Mononuclear cell (primary cell): ENCODE measurements around the gene KLK12. TPM values are rescaled to one million over a fixed set of nuclear protein-coding genes. Genes with fewer than 3 reads are reported as not detected.
"Not testable (repeated sequence)": the region's sequence is repeated elsewhere in the genome, so short reads cannot be mapped to it uniquely, and the experiment has no call there.

Experiments used
- H3K27me3 ChIP-seq: 2 replicates; pipeline ENCODE4 v1.6.0; 2011; ENCODE audit warnings: low read length, control low read depth; ENCODE audit not compliant: insufficient read depth
- H3K4me1 ChIP-seq: 2 replicates; pipeline ENCODE4 v1.5.1; 2011; ENCODE audit warnings: mild to moderate bottlenecking, low read length, control low read depth; ENCODE audit not compliant: insufficient read depth
- H3K4me3 ChIP-seq: 2 replicates; pipeline ENCODE4 v1.5.1; 2011; ENCODE audit warnings: mild to moderate bottlenecking, low read length, moderate library complexity
- H3K9me3 ChIP-seq: 2 replicates; pipeline ENCODE4 v1.5.1; 2011; ENCODE audit warnings: low read depth, mild to moderate bottlenecking, control low read depth, low read length
- total RNA-seq: library from RNA; depleted of rRNA; stranded (reverse); fragments of >200 nt; gene quantifications from one replicate; pipeline ENCODE4 v1.2.3, GENCODE V29; 2012

Gene KLK12
- total RNA-seq, 1 donor, result not detected

GRCh38 chr19:50994129-50994528 is 40.7 kb downstream of the KLK12 start:
- Histone ChIP-seq H3K4me1 (no peaks in the 10 kb centered on the region), H3K27me3 (no peaks in the 10 kb centered on the region), H3K4me3 (no peak overlapping the region), H3K9me3 (no peaks in the 10 kb centered on the region)

GRCh38 chr19:50992666-50993035 is 42.2 kb downstream of the KLK12 start:
- Histone ChIP-seq H3K9me3 (no peaks in the 10 kb centered on the region), H3K4me3 (no peak overlapping the region), H3K4me1 (no peaks in the 10 kb centered on the region)

DNA sequence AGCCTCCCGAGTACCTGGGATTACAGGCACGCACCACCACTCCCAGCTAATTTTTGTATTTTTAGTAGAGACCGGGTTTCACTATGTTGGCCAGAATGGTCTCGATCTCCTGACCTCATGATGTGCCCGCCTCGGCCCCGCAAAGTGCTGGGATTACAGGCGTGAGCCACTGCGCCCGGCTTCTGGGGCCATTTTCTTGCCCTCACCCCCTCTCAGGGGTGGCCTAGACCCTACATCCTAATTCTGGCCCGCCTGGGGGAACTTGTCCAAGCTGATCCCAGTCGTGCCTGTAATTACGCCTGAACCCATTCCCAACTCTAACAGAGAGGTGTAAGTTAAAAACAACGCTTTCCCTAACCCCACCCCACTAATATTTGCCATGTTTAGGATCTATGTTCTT is 50.4 kb downstream of the KLK12 start:
- H3K4me1 ChIP-seq, H3K4me3 ChIP-seq, H3K9me3 ChIP-seq, H3K27me3 ChIP-seq: not testable (repeated sequence)

More at GRCh38 chr19:50992666-50993035, 42.2 kb downstream of the KLK12 start:
- no peaks in the 10 kb centered on the region for H3K27me3 ChIP-seq

DNA sequence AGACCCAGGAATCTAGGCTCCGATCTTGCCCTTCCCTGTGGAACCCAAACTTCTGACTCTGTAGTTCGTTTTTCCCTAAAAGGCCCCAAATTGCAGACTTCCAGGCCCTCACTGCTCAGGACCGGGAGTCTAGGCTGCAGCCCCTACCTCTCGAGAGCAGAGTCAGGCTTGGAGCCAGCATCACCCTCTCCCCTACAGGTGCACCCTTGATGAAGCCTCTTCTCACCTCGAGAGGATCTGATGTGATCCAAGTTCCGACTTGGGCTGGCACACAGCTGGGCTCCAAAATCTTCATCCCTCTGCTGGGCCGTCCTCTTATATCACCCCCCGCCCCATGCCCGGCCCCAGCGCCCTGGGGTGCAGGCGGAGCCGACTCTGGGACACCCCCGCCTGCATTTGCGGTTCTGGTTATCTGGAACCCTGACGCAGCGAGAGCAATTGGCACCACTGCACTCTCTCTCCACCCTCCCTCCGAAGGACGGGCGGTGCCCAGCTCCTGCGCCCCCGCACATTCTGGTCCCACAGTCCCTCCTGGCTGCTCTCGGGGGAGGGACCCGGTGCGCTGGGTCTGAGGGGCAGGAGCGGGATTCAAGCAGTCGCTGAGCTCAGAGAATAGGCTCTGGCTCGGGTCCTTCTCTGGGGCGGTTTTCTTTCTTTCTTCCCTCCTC is 51.0 kb downstream of the KLK12 start, which contains the start of gene KLK7:
Gene KLK7 (minus strand): TSS at position 293 of the 668 bp plus-strand sequence. CDS start 1,518 bp downstream, outside the sequence.
- Histone ChIP-seq H3K4me1 (no peaks in the 10 kb centered on the region), H3K9me3 (no peaks in the 10 kb centered on the region), H3K4me3 (no peak within 1 kb of the TSS), H3K27me3 (peaks cover 4% of the 10 kb centered on the region)

DNA sequence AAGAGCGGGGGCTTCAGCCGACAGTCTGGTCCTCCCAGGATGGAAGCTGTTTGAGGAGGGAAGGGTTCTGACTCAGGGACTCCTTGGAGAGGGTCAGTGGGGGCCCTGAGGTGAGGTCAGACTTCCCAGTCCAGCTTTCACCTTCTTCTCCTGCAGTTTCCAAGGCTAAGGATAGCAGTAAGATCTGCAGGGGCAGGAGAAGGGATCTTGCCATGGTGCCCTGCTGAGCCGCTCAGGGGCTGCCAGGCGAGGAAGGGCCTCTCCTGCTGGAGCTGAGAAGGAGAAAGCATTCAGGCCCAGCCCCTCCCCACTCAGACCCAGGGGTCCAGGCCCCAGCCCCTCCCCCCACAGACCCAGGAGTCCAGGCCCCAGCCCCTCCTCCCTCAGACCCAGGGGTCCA is 52.6 kb downstream of the KLK12 start:
- H3K27me3 ChIP-seq, result peaks cover 2% of the 10 kb centered on the region
- H3K9me3 ChIP-seq, result no peaks in the 10 kb centered on the region
- H3K4me3 ChIP-seq, result no peak overlapping the region
- H3K4me1 ChIP-seq, result no peaks in the 10 kb centered on the region

DNA sequence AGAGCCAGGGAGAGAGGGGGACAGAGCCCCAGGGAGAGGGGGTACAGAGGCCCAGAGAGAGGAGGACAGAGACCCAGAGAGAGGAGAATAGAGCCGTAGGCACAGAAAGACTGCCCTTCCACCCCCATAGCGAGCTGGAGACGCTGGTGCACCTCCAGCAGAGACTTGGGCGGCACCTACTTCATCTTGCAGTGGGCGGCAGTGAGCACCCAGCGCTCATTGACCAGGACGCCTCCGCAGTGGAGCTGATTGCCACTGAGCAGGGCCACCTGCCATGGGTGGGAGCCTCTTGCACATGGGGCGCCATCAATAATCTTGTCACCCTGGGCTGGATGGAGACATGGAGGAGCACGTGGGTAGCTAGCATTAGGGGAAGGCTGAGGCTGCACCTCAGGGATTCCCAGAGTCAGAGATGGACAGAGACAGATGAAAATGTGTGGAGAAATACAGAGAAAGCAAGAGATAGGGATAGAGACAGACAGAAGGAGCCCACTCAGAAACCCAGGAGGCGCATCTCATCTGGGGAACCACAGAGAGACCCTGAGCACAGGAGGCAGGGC is 53.1 kb downstream of the KLK12 start:
- Histone ChIP-seq H3K9me3 (no peaks in the 10 kb centered on the region), H3K27me3 (no peaks in the 10 kb centered on the region), H3K4me3 (no peak overlapping the region), H3K4me1 (no peaks in the 10 kb centered on the region)

DNA sequence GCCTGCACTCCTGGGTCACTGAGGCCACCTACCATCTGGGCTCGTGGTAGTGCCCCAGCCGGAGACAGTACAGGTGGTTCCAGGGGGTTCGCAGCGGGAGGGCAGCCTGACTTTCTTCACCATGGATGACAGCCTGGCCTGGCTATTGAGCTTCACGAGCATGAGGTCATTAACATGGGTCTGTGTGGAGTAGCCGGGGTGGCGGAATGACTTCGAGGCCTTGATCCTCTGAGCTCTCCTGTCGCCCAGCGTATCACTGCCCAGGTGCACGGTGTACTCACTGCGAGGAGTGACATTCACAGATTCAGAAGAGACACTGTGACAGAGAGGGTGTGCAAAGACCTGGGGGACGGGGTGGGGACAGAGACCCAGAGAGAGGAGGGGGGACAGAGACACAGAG is 54.6 kb downstream of the KLK12 start:
- Histone ChIP-seq H3K4me1 (no peaks in the 10 kb centered on the region), H3K4me3 (no peak overlapping the region), H3K27me3 (no peaks in the 10 kb centered on the region), H3K9me3 (no peaks in the 10 kb centered on the region)

DNA sequence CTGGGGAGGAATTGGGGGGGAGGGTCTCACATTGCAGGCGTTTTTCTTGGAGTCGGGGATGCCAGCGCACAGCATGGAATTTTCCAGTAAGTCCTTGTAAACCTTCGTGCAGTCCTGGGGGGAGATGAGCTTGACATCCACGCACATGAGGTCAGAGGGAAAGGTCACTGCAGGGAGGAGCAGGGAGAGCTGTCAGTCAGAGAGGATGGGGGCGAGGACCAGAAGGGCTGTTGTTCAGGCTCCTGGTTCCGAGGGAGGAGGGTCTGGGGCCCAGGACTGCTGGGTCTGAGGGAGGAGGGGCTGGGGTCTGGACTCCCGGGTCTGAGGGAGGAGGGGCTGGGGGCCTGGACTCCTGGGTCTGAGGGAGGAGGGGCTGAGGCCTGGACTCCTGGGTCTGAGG is 55.0 kb downstream of the KLK12 start:
- H3K4me3 ChIP-seq, result no peak overlapping the region
- no peaks in the 10 kb centered on the region for H3K4me1 ChIP-seq
- no peaks in the 10 kb centered on the region for H3K9me3 ChIP-seq
- H3K27me3 ChIP-seq, result no peaks in the 10 kb centered on the region

Other genes with a start within 250 kb of the KLK12 start
- not detected for gene ACP4, start 244.6 kb downstream of the KLK12 start, total RNA-seq
- gene KLK1, start 211.2 kb downstream of the KLK12 start, total RNA-seq, result not detected
- not detected for gene KLK15, start 201.4 kb downstream of the KLK12 start, total RNA-seq
- 0.31 TPM for gene KLK3, start 180.1 kb downstream of the KLK12 start, total RNA-seq
- 0.31 TPM for gene KLK2, start 161.6 kb downstream of the KLK12 start, total RNA-seq
- 0.21 TPM for gene KLK4, start 123.6 kb downstream of the KLK12 start, total RNA-seq
- not detected for gene KLK5, start 82.0 kb downstream of the KLK12 start, total RNA-seq
- gene KLK6, start 65.4 kb downstream of the KLK12 start, total RNA-seq, result not detected
- gene KLK7, start 51.1 kb downstream of the KLK12 start, total RNA-seq, result not detected
- gene KLK8, start 33.4 kb downstream of the KLK12 start, total RNA-seq, result not detected
- not detected for gene KLK10, start 15.3 kb downstream of the KLK12 start, total RNA-seq
- not detected for gene KLK11, start 8.4 kb downstream of the KLK12 start, total RNA-seq
- not detected for gene KLK13, start 30.1 kb upstream of the KLK12 start, total RNA-seq
- gene KLK14, start 47.9 kb upstream of the KLK12 start, total RNA-seq, result 0.10 TPM
- gene CTU1, start 73.4 kb upstream of the KLK12 start, total RNA-seq, result 1.9 TPM
- gene SIGLEC9, start 89.9 kb upstream of the KLK12 start, total RNA-seq, result 9.4 TPM
- 6.0 TPM for gene SIGLEC7, start 107.3 kb upstream of the KLK12 start, total RNA-seq
- gene CD33, start 190.1 kb upstream of the KLK12 start, total RNA-seq, result 24.5 TPM
- not detected for gene SIGLECL1, start 216.1 kb upstream of the KLK12 start, total RNA-seq